ENCODE results near the gene GATC.

GRCh38 chr12:120479458-120479857 lies 33.2 kb downstream of the GATC start:
- TF ChIP-seq EZH2 (IDR thresholded peaks at IDR 0.05; ENCODE audit: borderline replicate concordance, low read depth, low read length, severe bottlenecking), result no peak
- TF ChIP-seq CTCF (IDR thresholded peaks at IDR 0.05; ENCODE audit: borderline replicate concordance, extremely low read depth, low read length, poor library complexity, severe bottlenecking), result no peak

Data from DND-41 (cell line).